Activated CD4-positive, alpha-beta T cell treated with anti-CD3 and anti-CD28 coated beads for 36 hours (primary cell): ENCODE data around the gene MUC15. TPM values are rescaled to one million over a fixed set of nuclear protein-coding genes. Genes with fewer than 3 reads are reported as not detected.

Experiments
- ATAC-seq: fragments of 200-7000 bp; cut with Tn5 transposase; one replicate; pipeline ENCODE4 v1.10.0; 2021; ENCODE audit warnings: mild to moderate bottlenecking, moderate library complexity
- CTCF ChIA-PET: fragments of 350-600 bp; sonication (Branson Sonifier 250); formaldehyde crosslinking; loops from one replicate; lab custom pipeline; 2021; ENCODE audit warnings: antibody characterized with exemption; lab: Charles Lee
- POLR2A ChIA-PET: fragments of 350-600 bp; sonication (Branson Sonifier 250); formaldehyde crosslinking; loops from one replicate; lab custom pipeline; 2021; ENCODE audit warnings: antibody characterized with exemption, inconsistent platforms; lab: Charles Lee
- DNase-seq: peaks from one replicate; pipeline ENCODE4 v3.0.0-alpha.2; 2020
- H3K27ac Mint-ChIP-seq: one replicate; pipeline ENCODE4 v1.8.0; 2021; ENCODE audit warnings: mixed read lengths
- H3K27me3 Mint-ChIP-seq: one replicate; pipeline ENCODE4 v1.8.0; 2021; ENCODE audit warnings: mixed read lengths
- H3K36me3 Mint-ChIP-seq: one replicate; pipeline ENCODE4 v1.8.0; 2021; ENCODE audit warnings: low read depth, mixed read lengths
- H3K4me1 Mint-ChIP-seq: one replicate; pipeline ENCODE4 v1.8.0; 2021; ENCODE audit warnings: mixed read lengths
- H3K4me3 Mint-ChIP-seq: one replicate; pipeline ENCODE4 v1.8.0; 2021; ENCODE audit warnings: mild to moderate bottlenecking, moderate library complexity, mixed read lengths
- H3K9me3 Mint-ChIP-seq: one replicate; pipeline ENCODE4 v1.8.0; 2021; ENCODE audit warnings: low read depth, mixed read lengths
- intact Hi-C, 2 experiments: fragments of 100-400 bp; cut with DNase I in 1 of 2; cut with micrococcal nuclease in 1 of 2; formaldehyde crosslinking; loops; one replicate each; pipeline versions ENCODE4 v1.14.2 to v1.15.1; 2022 to 2024; cut with DNase I, micrococcal nuclease
- total RNA-seq, 2 experiments: library from RNA; stranded (reverse); gene quantifications; one replicate each; pipeline ENCODE4 v1.2.3, GENCODE V29; 2021

MUC15 gene
- total RNA-seq, 2 experiments from 2014 or later: not detected

DNA sequence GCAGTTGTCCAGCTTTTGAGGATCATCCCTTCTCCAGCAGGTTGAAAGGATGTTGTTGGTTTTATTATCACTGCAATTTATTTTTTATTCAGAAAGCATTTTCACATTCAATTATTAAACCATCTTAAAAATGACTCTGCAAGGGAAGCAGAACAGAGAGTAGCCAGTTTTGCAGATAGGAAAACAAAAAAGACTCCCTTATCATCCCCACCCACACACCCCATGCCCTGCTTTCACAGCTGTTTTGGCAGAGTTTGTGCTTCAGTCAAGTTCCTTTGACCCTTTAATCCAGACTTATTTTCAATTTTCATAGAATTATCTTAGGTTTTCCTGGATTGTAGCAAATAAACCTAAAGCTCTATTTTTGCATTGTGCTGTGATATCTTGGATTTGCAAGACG, 44.4 kb downstream of the MUC15 start:
- Mint-ChIP-seq H3K36me3 (no peaks in the 10 kb centered on the region), H3K9me3 (no peaks in the 10 kb centered on the region), H3K27ac (no peak overlapping the region), H3K4me1 (no peaks in the 10 kb centered on the region), H3K27me3 (no peaks in the 10 kb centered on the region), H3K4me3 (no peak overlapping the region)
- no peak for DNase-seq
- intact Hi-C loops: no loop called here
- ChIA-PET POLR2A (no interaction called here), CTCF (interaction anchor here (0.6 kb wide), 1 partner anchor 977 kb away, joined by 3 read pairs; no protein-coding TSS in a partner anchor)
- no peak for ATAC-seq

- H3K36me3 Mint-ChIP-seq: no peaks in the 10 kb centered on the region
- H3K27me3 Mint-ChIP-seq: no peaks in the 10 kb centered on the region
- H3K9me3 Mint-ChIP-seq: no peaks in the 10 kb centered on the region
- no peak overlapping the region for H3K4me3 Mint-ChIP-seq
- ATAC-seq (no peak), DNase-seq (no peak)
- no peaks in the 10 kb centered on the region for H3K4me1 Mint-ChIP-seq
- H3K27ac Mint-ChIP-seq: no peak overlapping the region
- intact Hi-C loops: no loop called here
- CTCF ChIA-PET: interaction anchor here (0.8 to 1.5 kb wide), 3 partner anchors 10 to 202 kb away, joined by 3 to 4 read pairs (median 3); no protein-coding TSS in a partner anchor
- POLR2A ChIA-PET: no interaction called here
Observed at GRCh38 chr11:26522912-26523610, 49.0 kb downstream of the MUC15 start.

DNA sequence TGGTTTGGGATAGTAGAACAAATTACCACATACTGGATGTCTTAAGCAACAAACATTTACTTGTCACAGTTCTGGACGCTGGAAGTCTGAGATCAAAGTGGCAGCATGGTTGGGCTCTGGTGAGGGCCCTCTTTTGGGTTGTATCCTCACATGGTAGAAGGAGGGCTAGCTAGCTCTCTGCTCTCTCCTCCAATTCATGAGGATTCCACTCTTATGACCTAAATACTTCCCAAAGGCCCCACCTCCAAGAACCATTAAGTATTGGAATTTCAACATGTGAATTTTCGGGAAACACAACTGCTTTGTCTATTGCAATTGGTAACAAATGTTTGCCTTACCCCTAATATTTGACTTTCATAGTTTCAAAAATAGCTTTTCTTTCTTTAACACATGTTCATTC, 52.6 kb downstream of the MUC15 start:
- intact Hi-C loops: loop anchor here in 1 of 2 experiments (1.0 kb wide), 1 partner anchor 14 kb away; no protein-coding TSS in a partner anchor

DNA sequence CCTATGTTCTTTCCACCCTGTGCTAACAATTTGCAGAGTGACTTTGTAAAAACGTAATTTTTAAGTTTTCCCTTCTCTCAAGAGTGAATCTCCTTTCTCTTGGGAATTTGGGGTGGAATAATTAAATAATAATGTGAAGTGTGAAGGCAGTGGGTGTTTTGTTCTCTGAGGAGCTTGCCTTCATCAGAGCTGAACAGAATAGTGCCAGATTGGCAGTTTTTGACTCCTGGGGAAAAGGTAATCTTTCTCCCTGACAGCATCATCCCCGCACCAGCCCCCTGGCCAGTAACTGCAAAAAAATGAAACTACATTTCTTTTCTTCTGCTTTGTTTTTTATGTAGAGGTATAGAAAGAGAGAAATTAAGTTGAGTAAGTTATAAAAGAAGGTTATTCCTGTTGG, 59.9 kb downstream of the MUC15 start:
- DNase-seq: no peak
- Mint-ChIP-seq H3K9me3 (peaks cover 2% of the 10 kb centered on the region), H3K27ac (no peak overlapping the region), H3K36me3 (no peaks in the 10 kb centered on the region), H3K27me3 (no peaks in the 10 kb centered on the region), H3K4me1 (no peaks in the 10 kb centered on the region), H3K4me3 (no peak overlapping the region)
- intact Hi-C loops: no loop called here
- no peak for ATAC-seq
- ChIA-PET CTCF (no interaction called here), POLR2A (no interaction called here)

More for the DNA sequence above, 52.6 kb downstream of the MUC15 start:
- Mint-ChIP-seq H3K9me3 (no peaks in the 10 kb centered on the region), H3K4me3 (no peak overlapping the region), H3K27me3 (no peaks in the 10 kb centered on the region), H3K27ac (no peak overlapping the region), H3K36me3 (no peaks in the 10 kb centered on the region), H3K4me1 (no peaks in the 10 kb centered on the region)
- ChIA-PET CTCF (no interaction called here), POLR2A (no interaction called here)
- DNase-seq: no peak
- no peak for ATAC-seq

DNA sequence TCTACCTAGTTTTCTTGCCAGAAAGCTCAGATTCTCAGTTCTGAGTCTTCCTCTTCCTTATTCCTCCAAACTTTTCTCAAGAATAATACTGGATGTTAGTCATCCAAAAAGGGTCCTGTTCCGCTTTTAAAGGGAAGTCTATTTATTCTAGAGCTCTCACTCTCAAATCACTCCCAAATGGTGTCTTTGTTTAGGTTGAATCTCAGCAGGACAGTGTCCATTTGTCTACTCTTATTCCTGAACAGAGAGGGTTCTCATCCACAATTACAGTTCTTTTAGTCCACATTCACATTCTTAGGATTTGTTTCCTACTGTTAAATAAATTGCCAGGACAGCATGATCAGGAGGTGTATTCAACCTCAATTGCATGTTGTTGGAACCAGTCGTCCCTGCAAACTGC, 61.3 kb downstream of the MUC15 start:
- DNase-seq (no peak), ATAC-seq (no peak)
- Mint-ChIP-seq H3K27me3 (no peaks in the 10 kb centered on the region), H3K9me3 (peaks cover 2% of the 10 kb centered on the region), H3K27ac (no peak overlapping the region), H3K4me3 (no peak overlapping the region), H3K36me3 (no peaks in the 10 kb centered on the region), H3K4me1 (no peaks in the 10 kb centered on the region)
- intact Hi-C loops: no loop called here
- CTCF ChIA-PET: no interaction called here
- POLR2A ChIA-PET: no interaction called here

DNA sequence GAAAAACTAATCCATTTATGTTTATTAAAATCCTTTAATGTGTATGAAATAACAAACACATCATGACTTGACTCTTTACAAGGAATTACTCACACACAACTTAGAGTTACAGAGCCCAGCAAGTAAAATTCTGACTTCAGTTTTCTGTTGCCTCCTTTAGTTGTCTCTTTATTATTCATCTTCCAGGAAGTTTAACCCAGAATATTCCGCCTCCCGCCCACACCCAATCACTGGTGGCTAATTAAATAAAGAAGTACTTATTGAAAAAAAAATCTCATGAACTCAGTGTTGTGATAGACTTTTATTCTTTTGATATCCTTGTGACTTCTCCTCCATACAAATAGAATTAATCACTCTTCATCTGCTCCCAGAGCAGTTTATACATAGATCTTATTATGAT, 61.9 kb downstream of the MUC15 start:
- no peak overlapping the region for H3K27ac Mint-ChIP-seq
- DNase-seq (no peak), ATAC-seq (no peak)
- ChIA-PET POLR2A (no interaction called here), CTCF (no interaction called here)
- no peaks in the 10 kb centered on the region for H3K27me3 Mint-ChIP-seq
- H3K4me1 Mint-ChIP-seq: no peaks in the 10 kb centered on the region
- H3K36me3 Mint-ChIP-seq: no peaks in the 10 kb centered on the region
- H3K9me3 Mint-ChIP-seq: peaks cover 2% of the 10 kb centered on the region
- no peak overlapping the region for H3K4me3 Mint-ChIP-seq
- intact Hi-C loops: no loop called here

Other genes with a start within 250 kb of the MUC15 start
- not detected for gene ANO3, start 240.1 kb downstream of the MUC15 start, total RNA-seq
- not detected for gene SLC5A12, start 149.8 kb upstream of the MUC15 start, total RNA-seq